ENCODE results near the gene JOSD1. TPM values are rescaled to one million over a fixed set of nuclear protein-coding genes. Genes with fewer than 3 reads are reported as not detected.

The JOSD1 gene
- total RNA-seq, 1 donor from 2014 or later, result 45.2 TPM

DNA sequence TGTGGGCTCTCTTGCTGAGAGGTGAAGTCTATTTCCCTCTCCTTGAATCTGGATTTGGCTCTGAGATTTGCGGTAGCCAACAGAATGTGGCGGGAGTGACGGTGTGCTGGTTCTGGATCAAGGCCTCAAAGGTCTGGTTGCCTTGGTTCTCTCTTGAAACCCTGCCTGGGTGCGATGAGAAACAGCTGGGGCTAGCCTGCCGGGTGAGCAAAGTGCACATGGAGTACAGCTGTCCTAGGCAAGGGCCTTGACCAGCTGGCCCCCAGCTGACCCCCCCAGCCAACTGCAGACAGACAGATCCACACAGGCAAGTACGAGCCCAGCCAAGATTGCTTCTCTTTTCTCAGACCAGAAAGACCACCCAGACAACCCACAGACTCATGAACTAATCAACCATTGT is 44.2 kb upstream of the JOSD1 start:
- H3K27me3 Mint-ChIP-seq, result no peaks in the 10 kb centered on the region
- POLR2A ChIA-PET, result interaction anchor here (1.3 kb wide), 1 partner anchor 63 kb away, joined by 4 read pairs; the partner anchor contains the start of gene TOMM22
- H3K4me1 Mint-ChIP-seq, result peaks cover 7% of the 10 kb centered on the region
- DNase-seq (no peak), ATAC-seq (ENCODE audit: low read depth) (no peak)
- no peak for TF ChIP-seq CTCF (IDR thresholded peaks at IDR 0.05)
- CTCF ChIA-PET, result no interaction called here
- no peaks in the 10 kb centered on the region for H3K9me3 Mint-ChIP-seq
- H3K4me3 Mint-ChIP-seq, result no peak overlapping the region
- peak overlapping the region; percentile 70 for H3K27ac Mint-ChIP-seq
- peaks cover 91% of the 10 kb centered on the region for H3K36me3 Mint-ChIP-seq (ENCODE audit: low read depth)
- intact Hi-C loops (cut with micrococcal nuclease), result no loop called here

- intact Hi-C loops (cut with micrococcal nuclease), result no loop called here
- POLR2A ChIA-PET, result interaction anchor here (0.6 to 2.0 kb wide), 4 partner anchors 9 to 495 kb away, joined by 3 to 12 read pairs (median 4); no protein-coding TSS in a partner anchor
- Mint-ChIP-seq H3K4me3 (no peak overlapping the region), H3K4me1 (no peaks in the 10 kb centered on the region), H3K36me3 (ENCODE audit: low read depth) (peaks cover 91% of the 10 kb centered on the region), H3K27me3 (no peaks in the 10 kb centered on the region), H3K27ac (no peak overlapping the region), H3K9me3 (no peaks in the 10 kb centered on the region)
- CTCF ChIA-PET, result interaction anchor here (1.4 kb wide), 1 partner anchor 9 kb away, joined by 6 read pairs; no protein-coding TSS in a partner anchor
- ATAC-seq (ENCODE audit: low read depth) (no peak), DNase-seq (no peak)
- TF ChIP-seq CTCF (IDR thresholded peaks at IDR 0.05), result no peak
These were observed 41.6 kb upstream of the JOSD1 start for GRCh38 chr22:38742176-38742942.

DNA sequence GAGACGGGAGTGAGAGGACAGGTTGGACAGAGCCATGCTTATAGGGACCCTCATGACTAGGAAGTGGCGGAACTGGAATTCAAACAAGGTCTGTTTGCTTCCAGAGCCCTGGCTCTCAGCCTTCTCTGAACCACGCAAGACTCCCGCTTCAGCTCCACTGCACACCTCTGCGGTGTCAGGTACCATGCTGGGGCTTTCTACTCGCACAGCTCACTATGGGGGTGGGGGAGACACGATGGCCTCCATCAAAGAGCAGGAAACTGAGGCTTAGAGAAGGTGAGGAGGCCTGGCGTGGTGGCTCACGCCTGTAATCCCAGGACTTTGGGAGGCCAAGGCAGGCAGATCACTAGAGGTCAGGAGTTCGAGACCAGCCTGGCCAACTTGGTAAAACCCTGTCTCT is 40.8 kb upstream of the JOSD1 start:
- Mint-ChIP-seq H3K27ac (peak overlapping the region; percentile 7), H3K9me3 (no peaks in the 10 kb centered on the region), H3K4me1 (peaks cover 5% of the 10 kb centered on the region), H3K36me3 (ENCODE audit: low read depth) (peaks cover 95% of the 10 kb centered on the region), H3K4me3 (no peak overlapping the region), H3K27me3 (no peaks in the 10 kb centered on the region)
- DNase-seq, result no peak
- CTCF ChIA-PET, result no interaction called here
- no peak for ATAC-seq (ENCODE audit: low read depth)
- intact Hi-C loops (cut with micrococcal nuclease), result no loop called here
- no peak for TF ChIP-seq CTCF (IDR thresholded peaks at IDR 0.05)
- POLR2A ChIA-PET, result interaction anchor here (0.6 to 2.0 kb wide), 4 partner anchors 10 to 496 kb away, joined by 3 to 12 read pairs (median 4); no protein-coding TSS in a partner anchor

DNA sequence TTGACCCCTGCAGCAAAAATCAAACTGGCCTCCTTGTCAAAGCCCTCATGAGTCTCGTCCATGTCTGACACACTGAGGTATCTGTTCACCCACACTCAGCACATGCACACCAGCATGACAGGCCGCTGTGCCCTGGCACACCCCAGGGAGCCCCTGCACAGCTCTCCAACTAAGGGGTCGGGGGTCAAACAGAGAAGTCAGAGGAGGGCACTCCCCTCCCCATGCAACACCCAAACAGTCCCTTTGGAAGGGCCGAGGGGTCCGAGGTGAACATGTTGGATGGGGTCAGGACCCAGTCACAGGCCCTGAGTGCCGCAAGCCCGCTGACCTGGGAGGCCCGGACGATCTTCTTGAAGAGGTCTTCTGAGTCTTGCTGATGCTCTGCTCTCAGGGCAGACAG is 40.4 kb upstream of the JOSD1 start:
- no peak for TF ChIP-seq CTCF (IDR thresholded peaks at IDR 0.05)
- H3K27me3 Mint-ChIP-seq, result no peaks in the 10 kb centered on the region
- peaks cover 5% of the 10 kb centered on the region for H3K4me1 Mint-ChIP-seq
- H3K27ac Mint-ChIP-seq, result no peak overlapping the region
- ATAC-seq (ENCODE audit: low read depth) (no peak), DNase-seq (no peak)
- H3K9me3 Mint-ChIP-seq, result no peaks in the 10 kb centered on the region
- H3K36me3 Mint-ChIP-seq (ENCODE audit: low read depth), result peaks cover 95% of the 10 kb centered on the region
- intact Hi-C loops (cut with micrococcal nuclease), result no loop called here
- H3K4me3 Mint-ChIP-seq, result no peak overlapping the region
- ChIA-PET POLR2A (interaction anchor here (1.2 to 1.3 kb wide), 2 partner anchors 13 to 26 kb away, joined by 3 read pairs; no protein-coding TSS in a partner anchor), CTCF (interaction anchor here (0.9 kb wide), 1 partner anchor 11 kb away, joined by 3 read pairs; no protein-coding TSS in a partner anchor)

DNA sequence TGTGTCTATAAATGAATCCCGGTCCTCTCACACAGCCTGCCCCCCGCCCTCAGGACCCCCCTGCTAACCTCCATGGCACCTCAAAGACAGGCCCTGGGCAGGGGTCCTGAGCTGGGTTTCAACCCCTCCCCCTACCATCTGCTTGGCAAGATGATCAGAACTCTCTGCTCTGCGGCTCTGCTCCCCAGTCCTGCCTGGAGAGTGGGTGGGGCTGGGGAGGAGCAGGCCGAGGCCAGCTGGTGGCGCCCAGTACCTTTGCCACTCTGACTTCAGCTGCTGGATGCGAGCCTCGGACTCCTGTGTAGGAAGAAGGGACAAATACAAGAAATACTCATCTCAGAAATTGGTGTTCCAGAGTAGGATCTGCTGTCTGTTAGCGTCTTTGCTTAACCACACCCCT is 40.0 kb upstream of the JOSD1 start:
- H3K4me1 Mint-ChIP-seq, result peaks cover 8% of the 10 kb centered on the region
- H3K4me3 Mint-ChIP-seq, result no peak overlapping the region
- TF ChIP-seq CTCF (IDR thresholded peaks at IDR 0.05), result no peak
- POLR2A ChIA-PET, result interaction anchor here (1.2 to 1.5 kb wide), 3 partner anchors 12 to 26 kb away, joined by 3 read pairs; no protein-coding TSS in a partner anchor
- CTCF ChIA-PET, result interaction anchor here (0.9 to 1.0 kb wide), 2 partner anchors 11 to 25 kb away, joined by 3 to 4 read pairs; no protein-coding TSS in a partner anchor
- DNase-seq (no peak), ATAC-seq (ENCODE audit: low read depth) (no peak)
- no peaks in the 10 kb centered on the region for H3K9me3 Mint-ChIP-seq
- H3K36me3 Mint-ChIP-seq (ENCODE audit: low read depth), result peaks cover 95% of the 10 kb centered on the region
- no peak overlapping the region for H3K27ac Mint-ChIP-seq
- no peaks in the 10 kb centered on the region for H3K27me3 Mint-ChIP-seq
- intact Hi-C loops (cut with micrococcal nuclease), result no loop called here
